Activated CD4-positive, CD25-positive, alpha-beta regulatory T cell treated with anti-CD3 and anti-CD28 coated beads, Interleukin-2, amount 50 U/mL, for 24 hours (primary cell): ENCODE results near the gene PIGU.
A peak's percentile ranks its signal among the peaks of the same experiment; 100 is the strongest.
"Not testable (repeated sequence)": the region's sequence is repeated elsewhere in the genome, so short reads cannot be mapped to it uniquely, and the experiment has no call there.

Source experiments
- ATAC-seq, 2 donors: fragments of 150-1000 bp; cut with Tn5 transposase; one replicate each; pipeline ENCODE4 v1.10.0; 2021; ENCODE audit warnings: mild to moderate bottlenecking in 1 of 2, moderate library complexity in 1 of 2

Gene PIGU

DNA sequence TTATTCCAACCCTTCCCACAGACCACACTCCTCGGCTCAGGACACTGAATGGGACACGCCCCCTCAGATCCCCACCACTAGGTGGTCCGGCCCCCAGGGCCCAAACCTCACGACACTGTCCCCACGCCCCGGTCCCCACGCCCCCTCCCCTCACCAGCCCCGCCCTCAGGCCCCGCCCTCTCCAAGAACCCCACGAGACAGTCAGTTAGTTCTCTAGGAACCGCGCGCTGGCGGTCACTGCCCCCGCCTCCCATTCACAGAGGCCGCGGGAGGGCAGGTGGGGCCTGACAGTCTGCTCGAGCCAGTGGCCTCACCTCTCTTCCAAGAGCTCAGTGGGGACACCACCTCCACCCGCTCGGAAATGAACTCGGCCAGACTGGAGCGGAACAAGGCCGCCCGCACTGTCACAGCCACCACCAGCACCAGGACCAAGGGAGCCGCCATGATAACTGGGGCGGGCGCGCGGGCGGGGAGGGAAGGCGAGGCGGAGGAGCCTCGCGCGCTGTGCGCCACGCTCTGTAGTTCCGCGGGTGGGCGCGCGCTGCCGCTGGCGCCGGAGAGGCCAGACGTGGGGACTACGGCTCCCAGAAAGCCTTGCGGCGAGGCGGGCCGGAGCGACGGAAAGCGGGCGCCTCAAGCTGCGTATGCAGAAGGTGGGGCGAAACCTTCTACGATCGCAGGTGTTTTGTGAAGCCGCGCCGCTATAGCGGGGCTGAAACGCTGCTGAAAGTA, at the start of gene PIGU:
TSS of gene PIGU (minus strand) at position 451 of the 732 bp plus-strand sequence. CDS start at position 444, 7 bp downstream.
- ATAC-seq, result peak; percentile 97 to 98

DNA sequence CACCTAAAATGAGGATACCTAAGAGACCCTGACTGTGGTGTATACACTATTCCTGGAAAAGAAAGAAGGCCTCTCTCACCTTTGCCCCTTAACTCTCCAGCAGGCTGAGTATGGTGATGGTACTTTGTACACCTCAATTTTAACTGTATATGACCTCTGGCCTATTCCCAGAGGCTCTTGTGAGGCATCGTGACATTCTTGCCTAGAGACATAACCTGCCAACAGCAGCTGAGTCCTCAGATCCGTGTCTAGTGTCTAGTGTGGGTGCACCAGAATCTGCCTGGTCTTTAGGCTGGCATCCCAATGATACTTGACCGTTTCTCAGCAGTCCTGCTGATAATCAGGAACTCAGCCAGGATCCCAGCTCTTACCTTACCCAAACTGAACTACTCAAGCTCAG, 47.3 kb upstream of the PIGU start:
- no peak for ATAC-seq

- not testable (repeated sequence) for ATAC-seq
Measured at GRCh38 chr20:34722560-34722959, 45.7 kb upstream of the PIGU start.

DNA sequence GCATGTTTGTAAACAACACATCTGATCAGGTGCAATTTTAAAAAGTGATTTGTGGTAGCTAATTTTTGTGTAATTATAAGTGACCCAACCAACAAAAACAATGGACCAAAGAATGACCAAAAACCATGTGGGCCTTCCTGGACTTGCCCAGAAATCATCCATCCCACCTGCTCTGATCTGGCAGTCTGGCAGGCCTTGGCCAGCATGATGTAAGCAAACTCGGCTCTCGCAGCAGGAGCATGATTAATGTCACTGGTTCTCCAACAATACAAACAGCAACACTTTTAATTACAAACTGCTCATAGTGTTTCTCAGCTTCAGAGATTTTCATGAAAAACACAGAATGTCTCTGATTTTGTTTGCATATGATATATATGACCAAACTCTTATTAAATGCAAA, 43.4 kb upstream of the PIGU start:
- no peak for ATAC-seq

- peak in 1 of 2 donors; percentile 59 for ATAC-seq
Measured at GRCh38 chr20:34719242-34720017, 42.5 kb upstream of the PIGU start.

GRCh38 chr20:34717230-34718095, 40.6 kb upstream of the PIGU start:
- ATAC-seq, result no peak

DNA sequence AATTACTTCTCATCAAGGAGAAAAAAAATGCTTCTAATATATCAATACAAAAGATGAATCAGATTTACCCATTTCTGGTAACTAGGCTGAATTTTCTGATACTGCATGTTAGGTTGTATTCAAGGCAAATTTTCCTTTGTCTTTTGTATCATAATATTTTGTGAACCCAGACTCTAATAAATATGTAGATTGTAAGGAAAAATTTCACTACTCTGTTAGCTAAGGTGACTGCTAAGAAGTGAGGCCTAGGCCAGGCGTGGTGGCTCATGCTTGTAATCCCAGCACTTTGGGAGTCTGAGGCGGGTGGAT, 40.0 kb upstream of the PIGU start:
- no peak for ATAC-seq

- ATAC-seq, result no peak
Measured at GRCh38 chr20:34715384-34715783, 38.5 kb upstream of the PIGU start.

DNA sequence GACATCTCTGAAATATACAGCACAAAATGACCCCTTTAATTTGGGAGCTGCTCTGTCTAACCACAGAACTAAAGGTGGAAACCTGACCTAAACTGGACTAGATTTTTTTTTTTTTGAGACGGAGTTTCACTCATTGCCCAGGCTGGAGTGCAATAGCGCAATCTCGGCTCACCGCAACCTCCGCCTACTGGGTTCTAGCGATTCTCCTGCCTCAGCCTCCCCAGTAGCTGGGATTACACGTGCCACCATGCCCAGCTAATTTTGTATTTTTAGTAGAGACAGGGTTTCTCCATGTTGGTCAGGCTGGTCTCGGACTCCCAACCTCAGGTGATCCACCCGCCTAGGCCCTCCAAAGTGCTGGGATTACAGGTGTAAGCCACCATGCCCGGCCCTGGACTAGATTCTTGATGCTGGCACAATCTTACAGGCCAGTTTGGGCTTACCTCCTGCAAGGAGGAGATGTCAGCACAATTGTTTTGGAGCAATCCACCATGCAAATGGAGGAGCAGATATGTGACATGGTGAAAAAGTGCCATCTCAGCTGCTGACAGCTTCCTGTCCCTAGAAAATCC, 37.1 kb upstream of the PIGU start:
- not testable (repeated sequence) for ATAC-seq

DNA sequence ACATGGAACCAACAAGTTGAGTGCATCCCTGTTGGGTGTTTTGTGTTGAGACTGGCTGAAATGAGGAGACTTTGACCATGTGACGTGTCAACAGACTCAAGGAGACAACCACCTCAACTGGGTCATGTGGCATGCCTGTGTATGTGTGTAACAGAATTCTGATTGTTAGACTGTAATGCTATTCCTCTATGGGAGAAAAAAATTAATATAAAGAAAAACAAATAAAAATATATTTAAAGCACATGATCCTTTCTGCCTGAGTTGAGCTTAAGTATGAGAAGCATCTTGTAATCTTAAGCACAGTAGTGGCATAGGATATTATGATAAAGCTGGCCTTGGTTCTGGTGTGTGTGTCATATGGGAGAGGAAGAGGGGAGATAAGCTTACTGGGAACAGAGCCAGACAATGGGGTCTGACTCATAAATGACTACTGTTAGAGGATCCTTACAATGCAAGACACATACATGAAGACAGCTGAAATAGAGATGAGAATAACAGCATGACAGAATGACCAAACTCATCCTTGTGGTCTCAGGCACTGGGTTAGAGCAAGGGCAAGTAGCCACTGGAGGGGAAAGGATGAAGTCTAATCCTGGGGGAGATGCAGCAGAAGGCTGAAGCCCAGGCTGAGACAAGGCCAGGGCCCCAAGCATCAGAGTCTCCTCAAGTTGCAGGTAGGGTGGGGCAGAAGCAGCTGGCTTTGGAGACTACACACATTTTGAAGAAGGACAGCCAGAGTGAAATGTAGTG, 36.5 kb upstream of the PIGU start:
- ATAC-seq, result peak in 1 of 2 donors; percentile 14

DNA sequence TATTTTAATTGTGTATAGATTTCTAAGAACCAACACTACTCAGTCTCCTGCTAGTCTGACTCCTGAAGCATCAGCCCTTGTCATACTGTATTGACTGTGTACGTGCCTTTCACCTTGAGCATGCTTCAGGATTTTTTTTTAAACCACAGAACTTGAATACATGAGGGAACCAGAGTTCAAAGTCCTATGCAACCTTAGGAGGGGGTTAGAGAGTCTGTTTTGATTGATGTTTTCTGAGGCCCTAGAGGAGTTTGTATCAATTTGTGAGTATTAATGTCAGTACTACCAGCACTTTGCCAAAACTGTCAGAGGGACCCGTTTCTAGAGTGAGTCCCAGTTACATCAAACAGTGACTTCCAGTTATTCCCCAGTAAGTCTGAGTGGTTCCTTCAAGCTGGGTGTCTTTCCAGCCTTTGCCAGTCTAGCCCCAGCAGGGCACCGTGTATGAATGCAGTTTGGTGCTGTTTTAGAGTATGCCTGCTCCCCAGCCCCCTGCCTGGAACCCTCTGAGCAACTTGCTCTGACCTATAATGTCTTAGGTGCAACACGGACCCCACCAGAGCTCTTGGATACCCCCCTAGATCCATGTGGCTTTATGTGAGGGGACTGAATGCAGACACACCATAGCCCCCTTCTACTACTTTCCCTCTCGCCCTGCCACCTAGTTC, 35.8 kb upstream of the PIGU start:
- no peak for ATAC-seq

GRCh38 chr20:34711813-34712430, 35.0 kb upstream of the PIGU start:
- no peak for ATAC-seq

- ATAC-seq, result no peak
Measured at GRCh38 chr20:34710861-34711574, 34.1 kb upstream of the PIGU start.

DNA sequence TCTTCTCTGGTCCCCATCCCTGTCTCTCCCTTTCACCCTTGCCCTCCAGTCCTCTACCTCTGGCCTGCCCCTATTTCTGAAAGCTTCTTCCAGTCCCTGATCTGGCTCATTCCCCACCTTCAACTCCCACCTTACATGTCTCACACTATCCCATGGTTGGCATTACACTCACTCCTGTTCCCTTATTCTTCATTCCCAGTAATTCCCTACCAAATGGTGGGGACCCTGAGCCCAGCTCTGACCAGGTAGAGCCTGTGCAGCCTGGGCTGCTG, 33.6 kb upstream of the PIGU start:
- ATAC-seq, result no peak

GRCh38 chr20:34709831-34710567, 33.1 kb upstream of the PIGU start:
- ATAC-seq, result peak; percentile 51 to 53

GRCh38 chr20:34709044-34709830, 32.3 kb upstream of the PIGU start:
- ATAC-seq, result peak; percentile 62 to 67

DNA sequence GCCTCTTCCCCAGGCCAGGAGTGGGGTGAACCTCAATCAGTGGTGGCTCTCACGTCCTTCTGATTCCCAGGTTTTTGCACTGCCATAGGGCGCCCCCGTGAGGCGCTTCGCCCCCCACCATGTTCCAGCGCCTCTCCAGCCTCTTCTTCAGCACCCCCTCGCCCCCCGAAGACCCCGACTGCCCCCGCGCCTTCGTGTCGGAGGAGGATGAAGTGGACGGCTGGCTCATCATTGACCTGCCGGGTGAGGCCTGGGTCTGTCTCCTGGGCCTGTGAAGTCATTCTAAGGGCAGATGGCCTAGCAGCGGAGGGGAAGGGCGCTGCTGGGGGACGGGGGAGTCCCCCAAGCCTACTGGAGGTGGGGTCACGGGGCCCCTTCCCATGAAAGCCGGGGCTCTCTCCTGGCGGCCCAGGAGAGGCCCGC, 31.7 kb upstream of the PIGU start:
- no peak for ATAC-seq

DNA sequence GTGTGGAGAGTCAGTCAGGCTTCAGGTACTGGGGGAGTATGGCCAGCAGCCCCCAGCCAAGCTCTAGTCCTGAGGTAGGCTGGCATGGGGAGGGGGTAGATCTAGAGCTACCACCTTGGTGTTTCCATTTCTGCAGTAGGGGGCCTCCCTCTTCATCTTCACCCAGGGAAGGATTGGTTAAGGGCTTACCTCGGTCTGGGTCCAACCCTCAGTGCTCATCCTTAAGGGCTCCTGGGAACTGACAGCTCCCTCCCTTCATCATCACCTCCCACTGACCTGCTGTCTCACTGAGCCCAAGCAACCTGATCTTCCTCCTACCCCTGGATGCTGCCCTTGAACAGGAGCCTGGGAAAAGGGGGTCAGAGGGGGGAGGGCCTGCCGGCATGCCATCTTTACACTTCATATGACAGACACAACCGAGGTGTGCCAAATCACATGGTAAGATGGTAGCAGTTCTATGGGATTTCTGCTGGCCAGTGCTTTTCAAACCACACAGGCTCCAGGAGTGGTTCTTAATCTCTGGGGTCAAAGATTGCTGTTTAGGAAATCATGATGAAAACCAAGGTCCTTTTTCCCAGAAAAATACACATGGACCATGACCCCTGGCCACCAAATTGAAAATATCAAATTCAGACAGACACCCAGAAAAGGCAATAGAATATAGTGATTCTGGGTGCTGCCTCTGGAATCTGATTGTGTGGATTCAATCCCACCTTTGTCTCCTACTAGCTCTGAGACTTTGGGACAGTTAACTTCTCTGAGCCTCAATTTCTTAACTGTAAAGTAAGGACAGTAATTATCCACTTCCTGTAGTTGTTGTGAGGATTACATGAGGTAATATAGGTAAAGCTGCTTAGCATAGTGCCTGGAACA, 30.3 kb upstream of the PIGU start:
- ATAC-seq, result no peak
